ENCODE results near the gene CLIC4. TPM values are rescaled to one million over a fixed set of nuclear protein-coding genes. Genes with fewer than 3 reads are reported as not detected.
"Not testable (repeated sequence)": the region's sequence is repeated elsewhere in the genome, so short reads cannot be mapped to it uniquely, and the experiment has no call there.

CLIC4 gene
- total RNA-seq, 2 experiments from 2014 or later, result 7.1 to 7.7 TPM

DNA sequence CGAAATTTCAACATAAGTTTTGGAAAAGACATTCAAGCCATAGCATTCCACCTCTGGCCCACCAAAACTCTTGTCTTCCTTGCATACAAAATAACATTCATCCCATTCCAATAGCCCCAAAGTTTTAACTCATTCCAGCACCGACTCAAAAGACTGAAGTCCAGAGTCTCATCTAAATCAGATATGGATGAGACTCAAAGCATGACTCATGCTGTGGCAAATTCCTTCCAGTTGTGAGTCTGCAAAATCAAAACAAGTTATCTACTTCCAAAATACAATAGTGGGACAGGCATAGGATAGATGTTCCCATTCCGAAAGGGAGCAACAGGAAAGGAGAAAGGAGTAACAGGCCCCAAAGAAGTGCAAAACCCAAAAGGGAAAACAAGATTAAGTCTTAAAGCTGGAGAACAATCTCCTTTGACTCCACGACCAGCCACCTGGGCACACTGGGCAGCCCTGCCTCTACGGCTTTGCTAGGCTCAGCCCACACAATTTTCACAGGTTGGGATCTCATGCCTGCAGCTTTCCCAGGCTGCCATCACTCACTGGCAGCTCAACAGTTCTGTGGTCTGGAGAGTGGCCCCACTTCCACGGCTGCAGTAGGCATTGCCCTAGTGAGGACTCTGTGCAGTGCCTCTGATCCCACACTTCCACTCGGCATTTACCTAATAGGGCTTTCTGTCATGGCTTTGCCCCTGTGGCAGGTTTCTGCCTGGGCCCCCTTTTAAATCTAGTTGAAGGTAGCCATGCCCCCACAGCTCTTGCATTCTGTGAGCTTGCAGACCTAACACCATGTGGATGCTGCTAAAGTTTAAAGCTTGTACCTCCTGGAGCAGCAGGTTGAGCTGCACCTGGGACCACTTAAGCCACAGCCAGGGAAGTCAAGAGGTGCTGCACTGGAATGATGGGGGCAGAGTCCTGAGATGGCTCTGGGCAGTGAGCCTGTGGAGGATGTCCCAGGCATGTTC lies 133.8 kb downstream of the CLIC4 start:
- POLR2A ChIA-PET, result no interaction called here
- peaks cover 49% of the 10 kb centered on the region for H3K27me3 Mint-ChIP-seq (ENCODE audit: low read depth)
- peaks cover 5% of the 10 kb centered on the region for H3K36me3 Mint-ChIP-seq (ENCODE audit: low read depth)
- no peak for DNase-seq
- H3K9me3 Mint-ChIP-seq (ENCODE audit: insufficient read depth), result peaks cover 4% of the 10 kb centered on the region
- H3K4me3 Mint-ChIP-seq, result no peak overlapping the region
- no peak for ATAC-seq
- H3K4me1 Mint-ChIP-seq (ENCODE audit: low read depth), result no peaks in the 10 kb centered on the region
- H3K27ac Mint-ChIP-seq, result no peak overlapping the region
- CTCF ChIA-PET, result interaction anchor here (1.0 to 2.2 kb wide), 4 partner anchors 18 to 227 kb away, joined by 3 to 11 read pairs (median 4); no protein-coding TSS in a partner anchor

DNA sequence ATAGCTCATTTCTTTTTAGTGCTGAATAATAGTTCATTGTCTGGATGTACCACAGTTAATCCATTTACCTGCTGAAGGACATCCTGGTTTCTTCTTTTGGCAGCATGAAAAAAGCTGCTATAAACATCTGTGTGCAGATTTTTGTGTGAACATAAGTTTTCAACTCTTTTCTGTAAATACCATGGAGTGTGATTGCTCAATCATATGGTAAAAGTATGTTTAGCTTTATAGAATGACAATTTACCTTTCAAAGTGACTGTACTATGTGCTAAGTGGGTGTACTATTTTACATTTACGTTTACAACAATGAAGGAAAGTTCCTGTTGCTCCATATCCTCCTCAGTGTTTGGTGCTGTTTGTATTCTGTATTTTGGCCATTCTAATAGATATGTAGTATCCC lies 135.8 kb downstream of the CLIC4 start:
- DNase-seq (no peak), ATAC-seq (no peak)
- H3K4me3 Mint-ChIP-seq, result no peak overlapping the region
- peaks cover 8% of the 10 kb centered on the region for H3K36me3 Mint-ChIP-seq (ENCODE audit: low read depth)
- no peak overlapping the region for H3K27ac Mint-ChIP-seq
- ChIA-PET POLR2A (no interaction called here), CTCF (interaction anchor here (1.0 to 1.5 kb wide), 3 partner anchors 17 to 323 kb away, joined by 3 to 4 read pairs (median 3); no protein-coding TSS in a partner anchor)
- peaks cover 52% of the 10 kb centered on the region for H3K27me3 Mint-ChIP-seq (ENCODE audit: low read depth)
- no peaks in the 10 kb centered on the region for H3K4me1 Mint-ChIP-seq (ENCODE audit: low read depth)
- H3K9me3 Mint-ChIP-seq (ENCODE audit: insufficient read depth), result peaks cover 4% of the 10 kb centered on the region

DNA sequence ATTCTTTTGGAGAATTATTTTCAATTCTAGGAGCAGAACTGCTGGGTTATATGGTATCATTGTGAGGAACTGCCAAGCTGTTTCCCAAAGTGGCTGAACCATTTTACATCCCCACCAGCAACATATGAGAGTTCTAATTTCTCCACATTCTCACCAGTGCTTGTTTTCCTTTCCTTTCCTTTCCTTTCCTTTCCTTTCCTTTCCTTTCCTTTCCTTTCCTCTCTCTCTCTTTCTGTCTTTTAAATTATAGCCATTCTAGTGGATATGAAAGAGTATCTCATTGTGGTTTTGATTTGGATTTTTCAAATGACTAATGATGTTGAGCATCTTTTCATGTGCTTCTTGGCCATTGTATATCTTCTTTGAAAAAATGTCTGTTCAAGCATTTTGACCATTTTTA lies 139.5 kb downstream of the CLIC4 start:
- Mint-ChIP-seq H3K4me3 (no peak overlapping the region), H3K9me3 (ENCODE audit: insufficient read depth) (peaks cover 4% of the 10 kb centered on the region), H3K36me3 (ENCODE audit: low read depth) (peaks cover 9% of the 10 kb centered on the region), H3K4me1 (ENCODE audit: low read depth) (no peaks in the 10 kb centered on the region), H3K27me3 (ENCODE audit: low read depth) (peaks cover 46% of the 10 kb centered on the region), H3K27ac (no peak overlapping the region)
- no peak for ATAC-seq
- DNase-seq, result no peak
- CTCF ChIA-PET, result no interaction called here
- POLR2A ChIA-PET, result interaction anchor here (0.5 kb wide), 1 partner anchor 196 kb away, joined by 3 read pairs; no protein-coding TSS in a partner anchor

DNA sequence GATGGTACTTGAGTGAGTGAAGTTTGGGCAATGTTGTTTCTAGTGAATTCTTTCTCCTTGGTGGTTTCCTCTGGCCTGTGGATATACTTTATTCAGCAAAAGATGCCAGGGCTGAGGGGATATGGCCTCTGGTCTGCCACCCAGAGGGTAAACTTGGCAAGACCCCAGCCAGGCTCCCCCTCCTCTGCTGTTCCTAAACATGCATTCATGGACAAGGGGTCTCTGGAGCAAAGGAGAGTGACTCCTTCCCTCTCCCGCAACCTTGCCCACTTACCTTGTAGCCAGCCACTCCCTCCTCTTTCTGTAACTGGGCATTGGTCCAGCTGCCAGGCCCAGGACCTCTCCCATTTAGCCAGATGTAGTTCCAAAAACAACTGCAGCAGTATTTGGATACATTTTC lies 141.0 kb downstream of the CLIC4 start:
- no peak overlapping the region for H3K27ac Mint-ChIP-seq
- no peak overlapping the region for H3K4me3 Mint-ChIP-seq
- no peak for DNase-seq
- ChIA-PET CTCF (interaction anchor here (0.6 kb wide), 1 partner anchor 12 kb away, joined by 3 read pairs; no protein-coding TSS in a partner anchor), POLR2A (no interaction called here)
- peaks cover 4% of the 10 kb centered on the region for H3K9me3 Mint-ChIP-seq (ENCODE audit: insufficient read depth)
- ATAC-seq, result no peak
- peaks cover 9% of the 10 kb centered on the region for H3K36me3 Mint-ChIP-seq (ENCODE audit: low read depth)
- peaks cover 34% of the 10 kb centered on the region for H3K27me3 Mint-ChIP-seq (ENCODE audit: low read depth)
- no peaks in the 10 kb centered on the region for H3K4me1 Mint-ChIP-seq (ENCODE audit: low read depth)

DNA sequence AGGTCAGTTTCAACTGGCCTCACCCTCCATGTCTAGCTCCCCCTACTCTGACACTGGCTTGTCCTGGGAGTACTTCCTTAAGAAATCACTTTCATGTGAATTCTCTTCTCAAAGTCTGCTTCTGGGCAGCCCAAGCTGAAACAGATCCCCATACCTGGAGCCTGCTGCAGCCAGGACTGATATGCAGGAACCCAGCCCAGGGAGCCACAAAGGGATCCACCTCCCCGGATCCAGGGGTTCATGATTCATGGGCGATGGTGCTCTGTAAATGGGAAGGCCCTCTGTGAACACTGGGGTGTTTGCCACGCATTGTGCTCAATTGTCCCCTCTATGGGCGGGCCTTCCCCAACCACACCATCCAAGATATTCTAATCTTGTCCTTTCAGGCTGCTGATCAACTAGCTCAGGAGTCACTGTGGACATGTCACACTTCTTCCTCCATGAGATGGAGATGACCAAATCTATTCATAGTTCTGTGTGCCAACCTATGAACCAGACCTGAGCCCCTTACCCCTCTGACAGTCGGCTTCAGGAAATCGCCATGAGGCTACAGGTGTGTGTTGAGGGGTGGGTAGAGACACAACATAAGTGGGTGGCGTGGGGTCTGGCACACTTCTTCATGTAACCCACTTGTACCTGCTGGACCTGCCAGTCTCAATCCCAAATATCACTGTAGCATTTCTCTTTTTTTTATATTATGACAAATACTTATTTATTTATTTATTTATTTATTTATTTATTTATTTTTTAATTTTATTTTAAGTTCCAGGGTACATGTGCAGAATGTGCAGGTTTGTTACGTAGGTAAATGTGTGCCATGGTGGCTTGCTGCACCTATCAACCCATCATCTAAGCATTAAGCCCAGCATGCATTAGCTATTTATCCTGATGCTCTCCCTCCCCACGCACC lies 143.1 kb downstream of the CLIC4 start:
- H3K27me3 Mint-ChIP-seq (ENCODE audit: low read depth), result peaks cover 21% of the 10 kb centered on the region
- ATAC-seq (no peak), DNase-seq (no peak)
- H3K4me1 Mint-ChIP-seq (ENCODE audit: low read depth), result no peaks in the 10 kb centered on the region
- peaks cover 14% of the 10 kb centered on the region for H3K9me3 Mint-ChIP-seq (ENCODE audit: insufficient read depth)
- POLR2A ChIA-PET, result interaction anchor here (0.6 kb wide), 1 partner anchor 10 kb away, joined by 3 read pairs; no protein-coding TSS in a partner anchor
- CTCF ChIA-PET, result no interaction called here
- H3K4me3 Mint-ChIP-seq, result no peak overlapping the region
- peaks cover 15% of the 10 kb centered on the region for H3K36me3 Mint-ChIP-seq (ENCODE audit: low read depth)
- no peak overlapping the region for H3K27ac Mint-ChIP-seq

GRCh38 chr1:24888971-24889676 lies 143.9 kb downstream of the CLIC4 start:
- H3K9me3 Mint-ChIP-seq (ENCODE audit: insufficient read depth), result peaks cover 10% of the 10 kb centered on the region
- POLR2A ChIA-PET, result no interaction called here
- ATAC-seq (no peak), DNase-seq (no peak)
- no peaks in the 10 kb centered on the region for H3K4me1 Mint-ChIP-seq (ENCODE audit: low read depth)
- H3K27me3 Mint-ChIP-seq (ENCODE audit: low read depth), result peaks cover 15% of the 10 kb centered on the region
- no peak overlapping the region for H3K27ac Mint-ChIP-seq
- H3K4me3 Mint-ChIP-seq, result no peak overlapping the region
- peaks cover 13% of the 10 kb centered on the region for H3K36me3 Mint-ChIP-seq (ENCODE audit: low read depth)
- CTCF ChIA-PET, result no interaction called here

- DNase-seq (no peak), ATAC-seq (no peak)
- ChIA-PET CTCF (no interaction called here), POLR2A (no interaction called here)
- Mint-ChIP-seq H3K4me1 (ENCODE audit: low read depth) (no peaks in the 10 kb centered on the region), H3K27ac (no peak overlapping the region), H3K27me3 (ENCODE audit: low read depth) (peaks cover 8% of the 10 kb centered on the region), H3K4me3 (no peak overlapping the region), H3K9me3 (ENCODE audit: insufficient read depth) (peaks cover 10% of the 10 kb centered on the region), H3K36me3 (ENCODE audit: low read depth) (peaks cover 10% of the 10 kb centered on the region)
Observed at GRCh38 chr1:24890887-24891286, 145.6 kb downstream of the CLIC4 start.

DNA sequence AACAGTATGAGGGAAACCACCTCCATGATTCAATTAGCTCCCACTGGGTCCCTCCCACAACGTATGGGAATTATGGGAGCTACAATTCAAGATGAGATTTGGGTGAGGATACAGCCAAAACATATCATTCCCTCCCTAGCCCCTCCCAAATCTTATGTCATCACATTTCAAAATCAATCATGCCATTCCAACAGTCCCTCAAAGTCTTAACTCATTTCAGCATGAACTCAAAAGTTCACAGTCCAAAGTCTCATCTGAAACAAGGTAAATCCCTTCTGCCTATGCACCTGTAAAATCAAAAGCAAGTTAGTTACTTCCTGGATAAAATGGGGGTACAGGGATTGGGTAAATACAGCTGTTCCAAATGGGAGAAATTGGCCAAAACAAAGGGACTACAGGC lies 146.1 kb downstream of the CLIC4 start:
- H3K36me3 Mint-ChIP-seq (ENCODE audit: low read depth); H3K4me1 Mint-ChIP-seq (ENCODE audit: low read depth); H3K4me3 Mint-ChIP-seq; DNase-seq; H3K27ac Mint-ChIP-seq; CTCF ChIA-PET; ATAC-seq; POLR2A ChIA-PET; H3K27me3 Mint-ChIP-seq (ENCODE audit: low read depth): not testable (repeated sequence)
- H3K9me3 Mint-ChIP-seq (ENCODE audit: insufficient read depth), result peaks cover 10% of the 10 kb centered on the region

DNA sequence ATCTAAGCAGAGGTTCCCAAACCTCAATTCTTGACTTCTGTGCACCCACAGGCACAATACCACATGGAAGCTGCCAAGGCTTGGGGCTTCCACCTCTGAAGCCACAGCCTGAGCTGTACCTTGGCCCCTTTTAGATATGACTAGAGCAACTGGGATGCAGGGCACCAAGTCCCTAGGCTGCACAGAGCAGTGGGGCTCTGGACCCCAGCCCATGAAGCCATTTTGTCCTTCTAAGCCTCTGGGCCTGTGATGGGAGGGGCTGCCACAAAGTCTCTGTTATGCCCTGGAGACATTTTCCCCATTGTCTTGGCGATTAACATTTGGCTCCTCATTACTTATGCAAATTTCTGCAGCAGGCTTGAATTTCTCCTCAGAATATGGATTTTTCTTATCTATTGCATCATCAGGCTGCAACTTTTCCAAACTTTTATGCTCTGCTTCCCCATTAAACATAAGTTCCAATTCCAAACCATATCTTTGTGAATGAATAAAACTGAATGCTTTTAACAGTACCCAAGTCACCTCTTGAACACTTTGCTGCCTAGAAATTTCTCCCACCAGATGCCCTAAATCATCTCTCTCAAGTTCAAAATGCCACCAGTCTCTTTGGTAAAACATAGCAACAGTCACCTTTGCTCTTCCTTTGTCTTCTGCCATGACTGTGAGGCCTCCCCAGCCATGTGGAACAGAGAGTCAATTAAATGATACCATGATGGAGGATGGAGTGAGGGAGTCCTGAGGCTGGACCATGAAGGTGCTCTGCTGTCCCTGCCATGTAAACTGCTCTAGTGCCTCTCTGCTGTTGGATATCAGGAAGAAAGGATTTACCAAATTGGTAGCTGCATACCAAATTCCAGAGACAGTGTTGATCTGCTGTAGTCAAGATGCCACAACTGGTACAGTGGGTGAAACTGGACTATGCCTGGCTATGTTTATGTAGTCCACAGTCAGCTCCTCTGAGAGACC lies 147.2 kb downstream of the CLIC4 start:
- peaks cover 10% of the 10 kb centered on the region for H3K9me3 Mint-ChIP-seq (ENCODE audit: insufficient read depth)
- peaks cover 8% of the 10 kb centered on the region for H3K36me3 Mint-ChIP-seq (ENCODE audit: low read depth)
- peaks cover 3% of the 10 kb centered on the region for H3K27me3 Mint-ChIP-seq (ENCODE audit: low read depth)
- H3K4me3 Mint-ChIP-seq, result no peak overlapping the region
- DNase-seq, result no peak
- ATAC-seq, result no peak
- ChIA-PET POLR2A (interaction anchor here (1.0 kb wide), 1 partner anchor 147 kb away, joined by 3 read pairs; the partner anchor contains the start of gene CLIC4), CTCF (no interaction called here)
- H3K4me1 Mint-ChIP-seq (ENCODE audit: low read depth), result no peaks in the 10 kb centered on the region
- H3K27ac Mint-ChIP-seq, result no peak overlapping the region

GRCh38 chr1:24893431-24893830 lies 148.2 kb downstream of the CLIC4 start:
- H3K36me3 Mint-ChIP-seq (ENCODE audit: low read depth), result peaks cover 13% of the 10 kb centered on the region
- no peak overlapping the region for H3K4me3 Mint-ChIP-seq
- POLR2A ChIA-PET, result interaction anchor here (1.0 kb wide), 1 partner anchor 148 kb away, joined by 3 read pairs; the partner anchor contains the start of gene CLIC4
- H3K4me1 Mint-ChIP-seq (ENCODE audit: low read depth), result peaks cover 4% of the 10 kb centered on the region
- peaks cover 3% of the 10 kb centered on the region for H3K27me3 Mint-ChIP-seq (ENCODE audit: low read depth)
- DNase-seq (no peak), ATAC-seq (no peak)
- H3K9me3 Mint-ChIP-seq (ENCODE audit: insufficient read depth), result peaks cover 10% of the 10 kb centered on the region
- no peak overlapping the region for H3K27ac Mint-ChIP-seq
- CTCF ChIA-PET, result no interaction called here

Measured in activated CD8-positive, alpha-beta T cell treated with anti-CD3 and anti-CD28 coated beads, Interleukin-2, amount 10 ng/mL, durations not matched to agents 7 days and 5 days (primary cell).